Activated T-cell treated with anti-CD3 and anti-CD28 coated beads, Interleukin-2, amount 50 U/mL, for 24 hours (primary cell): Measurements from ENCODE around the gene SDR42E1.

Experiments
- DNase-seq: peaks from one replicate; pipeline ENCODE4 v3.0.0-alpha.2; 2020
- H3K27ac Mint-ChIP-seq: 2 replicates; pipeline ENCODE4 v1.8.0; 2020; ENCODE audit warnings: mild to moderate bottlenecking, mixed read lengths
- H3K27me3 Mint-ChIP-seq: 2 replicates; pipeline ENCODE4 v1.8.0; 2020; ENCODE audit warnings: mixed read lengths
- H3K36me3 Mint-ChIP-seq: 2 replicates; pipeline ENCODE4 v1.8.0; 2020; ENCODE audit warnings: low read depth, mixed read lengths
- H3K4me1 Mint-ChIP-seq: 2 replicates; pipeline ENCODE4 v1.8.0; 2020; ENCODE audit warnings: low read depth, mixed read lengths
- H3K4me3 Mint-ChIP-seq: 2 replicates; pipeline ENCODE4 v1.8.0; 2020; ENCODE audit warnings: mild to moderate bottlenecking, moderate library complexity, mixed read lengths
- H3K9me3 Mint-ChIP-seq: 2 replicates; pipeline ENCODE4 v1.8.0; 2020; ENCODE audit warnings: mixed read lengths

SDR42E1 gene

GRCh38 chr16:82044585-82044911, 33.3 kb upstream of the SDR42E1 start:
- Mint-ChIP-seq H3K4me1 (no peaks in the 10 kb centered on the region), H3K27ac (no peak overlapping the region), H3K27me3 (peaks cover 18% of the 10 kb centered on the region), H3K9me3 (no peaks in the 10 kb centered on the region), H3K36me3 (no peaks in the 10 kb centered on the region), H3K4me3 (no peak overlapping the region)
- DNase-seq = no peak

GRCh38 chr16:82043680-82044584, 32.7 kb upstream of the SDR42E1 start:
- Mint-ChIP-seq H3K36me3 (no peaks in the 10 kb centered on the region), H3K9me3 (no peaks in the 10 kb centered on the region), H3K27me3 (peaks cover 23% of the 10 kb centered on the region), H3K4me1 (no peaks in the 10 kb centered on the region), H3K4me3 (no peak overlapping the region), H3K27ac (no peak overlapping the region)
- DNase-seq = no peak

GRCh38 chr16:82042846-82043245, 31.6 kb upstream of the SDR42E1 start:
- H3K36me3 Mint-ChIP-seq = no peaks in the 10 kb centered on the region
- no peak for DNase-seq

GRCh38 chr16:82042144-82042543, 30.9 kb upstream of the SDR42E1 start:
- H3K9me3 Mint-ChIP-seq = no peaks in the 10 kb centered on the region
- H3K27me3 Mint-ChIP-seq = peaks cover 19% of the 10 kb centered on the region
- DNase-seq = no peak
- H3K36me3 Mint-ChIP-seq = no peaks in the 10 kb centered on the region
- no peaks in the 10 kb centered on the region for H3K4me1 Mint-ChIP-seq
- H3K4me3 Mint-ChIP-seq = no peak overlapping the region
- H3K27ac Mint-ChIP-seq = no peak overlapping the region

More at GRCh38 chr16:82042846-82043245, 31.6 kb upstream of the SDR42E1 start:
- Mint-ChIP-seq H3K27ac (no peak overlapping the region), H3K27me3 (peaks cover 26% of the 10 kb centered on the region), H3K4me1 (no peaks in the 10 kb centered on the region), H3K9me3 (no peaks in the 10 kb centered on the region), H3K4me3 (no peak overlapping the region)

- DNase-seq = no peak
- Mint-ChIP-seq H3K4me1 (no peaks in the 10 kb centered on the region), H3K9me3 (no peaks in the 10 kb centered on the region), H3K36me3 (no peaks in the 10 kb centered on the region), H3K27me3 (peaks cover 13% of the 10 kb centered on the region), H3K4me3 (no peak overlapping the region), H3K27ac (no peak overlapping the region)
These were observed 30.3 kb upstream of the SDR42E1 start for GRCh38 chr16:82041542-82041941.

- no peak overlapping the region for H3K27ac Mint-ChIP-seq
- H3K27me3 Mint-ChIP-seq = peaks cover 12% of the 10 kb centered on the region
- DNase-seq = no peak
- no peak overlapping the region for H3K4me3 Mint-ChIP-seq
- no peaks in the 10 kb centered on the region for H3K36me3 Mint-ChIP-seq
- H3K4me1 Mint-ChIP-seq = no peaks in the 10 kb centered on the region
- H3K9me3 Mint-ChIP-seq = no peaks in the 10 kb centered on the region
These were observed 29.0 kb upstream of the SDR42E1 start for GRCh38 chr16:82040296-82040695.

- H3K27ac Mint-ChIP-seq = no peak overlapping the region
- no peaks in the 10 kb centered on the region for H3K4me1 Mint-ChIP-seq
- H3K36me3 Mint-ChIP-seq = no peaks in the 10 kb centered on the region
- no peak for DNase-seq
- H3K27me3 Mint-ChIP-seq = peaks cover 18% of the 10 kb centered on the region
- H3K9me3 Mint-ChIP-seq = no peaks in the 10 kb centered on the region
- H3K4me3 Mint-ChIP-seq = no peak overlapping the region
These were observed 26.4 kb upstream of the SDR42E1 start for GRCh38 chr16:82037666-82038065.

GRCh38 chr16:82037251-82037650, 26.0 kb upstream of the SDR42E1 start:
- no peak overlapping the region for H3K27ac Mint-ChIP-seq

GRCh38 chr16:82034981-82035612, 23.8 kb upstream of the SDR42E1 start, which contains the start of gene HSD17B2:
TSS of gene HSD17B2 (plus strand) at chr16:82035253. CDS start at chr16:82035425, 172 bp downstream.
- peaks cover 23% of the 10 kb centered on the region for H3K27me3 Mint-ChIP-seq

More at GRCh38 chr16:82037251-82037650, 26.0 kb upstream of the SDR42E1 start:
- Mint-ChIP-seq H3K27me3 (peaks cover 18% of the 10 kb centered on the region), H3K36me3 (no peaks in the 10 kb centered on the region), H3K4me1 (no peaks in the 10 kb centered on the region), H3K9me3 (no peaks in the 10 kb centered on the region), H3K4me3 (no peak overlapping the region)
- DNase-seq = no peak

GRCh38 chr16:82033683-82034300, 22.5 kb upstream of the SDR42E1 start:
- Mint-ChIP-seq H3K9me3 (no peaks in the 10 kb centered on the region), H3K36me3 (no peaks in the 10 kb centered on the region), H3K4me1 (no peaks in the 10 kb centered on the region), H3K4me3 (no peak overlapping the region), H3K27me3 (peaks cover 17% of the 10 kb centered on the region), H3K27ac (no peak overlapping the region)
- DNase-seq = no peak

More at GRCh38 chr16:82034981-82035612, 23.8 kb upstream of the SDR42E1 start, which contains the start of gene HSD17B2:
- Mint-ChIP-seq H3K4me1 (no peaks in the 10 kb centered on the region), H3K9me3 (no peaks in the 10 kb centered on the region), H3K4me3 (no peak within 1 kb of the TSS), H3K27ac (no peak within 1 kb of the TSS), H3K36me3 (no peaks in the 10 kb centered on the region)
- no peak for DNase-seq

GRCh38 chr16:82033006-82033405, 21.7 kb upstream of the SDR42E1 start:
- no peaks in the 10 kb centered on the region for H3K36me3 Mint-ChIP-seq
- no peaks in the 10 kb centered on the region for H3K4me1 Mint-ChIP-seq
- DNase-seq = no peak
- H3K9me3 Mint-ChIP-seq = no peaks in the 10 kb centered on the region
- peaks cover 13% of the 10 kb centered on the region for H3K27me3 Mint-ChIP-seq
- no peak overlapping the region for H3K4me3 Mint-ChIP-seq
- H3K27ac Mint-ChIP-seq = no peak overlapping the region

GRCh38 chr16:82031116-82032084, 20.1 kb upstream of the SDR42E1 start:
- no peaks in the 10 kb centered on the region for H3K4me1 Mint-ChIP-seq
- no peak overlapping the region for H3K4me3 Mint-ChIP-seq
- no peak for DNase-seq
- H3K9me3 Mint-ChIP-seq = no peaks in the 10 kb centered on the region
- H3K27ac Mint-ChIP-seq = no peak overlapping the region
- H3K36me3 Mint-ChIP-seq = no peaks in the 10 kb centered on the region
- H3K27me3 Mint-ChIP-seq = peaks cover 13% of the 10 kb centered on the region

- no peaks in the 10 kb centered on the region for H3K36me3 Mint-ChIP-seq
These were observed 16.4 kb upstream of the SDR42E1 start for GRCh38 chr16:82027629-82028064.

GRCh38 chr16:82024883-82025282, 13.6 kb upstream of the SDR42E1 start:
- Mint-ChIP-seq H3K4me1 (no peaks in the 10 kb centered on the region), H3K27ac (no peak overlapping the region), H3K27me3 (peaks cover 31% of the 10 kb centered on the region), H3K4me3 (no peak overlapping the region), H3K9me3 (no peaks in the 10 kb centered on the region), H3K36me3 (no peaks in the 10 kb centered on the region)
- DNase-seq = no peak

More at GRCh38 chr16:82027629-82028064, 16.4 kb upstream of the SDR42E1 start:
- no peaks in the 10 kb centered on the region for H3K4me1 Mint-ChIP-seq
- no peaks in the 10 kb centered on the region for H3K9me3 Mint-ChIP-seq
- peaks cover 30% of the 10 kb centered on the region for H3K27me3 Mint-ChIP-seq
- no peak for DNase-seq
- H3K27ac Mint-ChIP-seq = no peak overlapping the region
- no peak overlapping the region for H3K4me3 Mint-ChIP-seq
